RCC 7860 (cell line): Measurements from ENCODE around the gene CA10.

Experiments used
- DNase-seq: peaks from one replicate; pipeline ENCODE4 v3.0.0-alpha.2; 2015; ENCODE audit warnings: low spot score
- FAIRE-seq: peaks from 2 replicates; lab custom pipeline; 2012; peaks lifted over from hg19 to GRCh38; lab: Jason Lieb, UNC

Gene CA10

GRCh38 chr17:51700011-51700760 is 458.3 kb downstream of the CA10 start:
- FAIRE-seq (no peak), DNase-seq (no peak)

- DNase-seq (no peak), FAIRE-seq (no peak)
These were observed 459.2 kb downstream of the CA10 start for GRCh38 chr17:51699303-51699702.

GRCh38 chr17:51692917-51693316 is 465.6 kb downstream of the CA10 start:
- FAIRE-seq: no peak
- DNase-seq: no peak

- no peak for DNase-seq
- no peak for FAIRE-seq
These were observed 470.6 kb downstream of the CA10 start for GRCh38 chr17:51687887-51688286.

- no peak for FAIRE-seq
- DNase-seq: no peak
These were observed 473.1 kb downstream of the CA10 start for GRCh38 chr17:51685287-51685909.

GRCh38 chr17:51684214-51684613 is 474.3 kb downstream of the CA10 start:
- DNase-seq (no peak), FAIRE-seq (no peak)

GRCh38 chr17:51683291-51683690 is 475.2 kb downstream of the CA10 start:
- FAIRE-seq (no peak), DNase-seq (no peak)

- FAIRE-seq (no peak), DNase-seq (no peak)
These were observed 476.4 kb downstream of the CA10 start for GRCh38 chr17:51682115-51682514.

- no peak for DNase-seq
- no peak for FAIRE-seq
These were observed 480.6 kb downstream of the CA10 start for GRCh38 chr17:51677875-51678274.

GRCh38 chr17:51676691-51677487 is 481.6 kb downstream of the CA10 start:
- DNase-seq: no peak
- FAIRE-seq: no peak

GRCh38 chr17:51674579-51675255 is 483.8 kb downstream of the CA10 start:
- DNase-seq: no peak
- FAIRE-seq: no peak

GRCh38 chr17:51673070-51673469 is 485.4 kb downstream of the CA10 start:
- no peak for DNase-seq
- no peak for FAIRE-seq

GRCh38 chr17:51672065-51672464 is 486.4 kb downstream of the CA10 start:
- no peak for DNase-seq
- FAIRE-seq: no peak

GRCh38 chr17:51670899-51671298 is 487.6 kb downstream of the CA10 start:
- no peak for DNase-seq
- FAIRE-seq: no peak

GRCh38 chr17:51668963-51669246 is 489.6 kb downstream of the CA10 start:
- DNase-seq: no peak

GRCh38 chr17:51668155-51668962 is 490.2 kb downstream of the CA10 start:
- DNase-seq: no peak
- FAIRE-seq: no peak

More at GRCh38 chr17:51668963-51669246, 489.6 kb downstream of the CA10 start:
- FAIRE-seq: no peak

- DNase-seq (no peak), FAIRE-seq (no peak)
These were observed 490.8 kb downstream of the CA10 start for GRCh38 chr17:51667706-51668083.

- FAIRE-seq (no peak), DNase-seq (no peak)
These were observed 491.4 kb downstream of the CA10 start for GRCh38 chr17:51666971-51667705.

GRCh38 chr17:51662204-51663056 is 496.1 kb downstream of the CA10 start:
- no peak for DNase-seq
- no peak for FAIRE-seq
